ENCODE results near the gene RLBP1. TPM values are rescaled to one million over a fixed set of nuclear protein-coding genes. Genes with fewer than 3 reads are reported as not detected.

RLBP1 gene
- total and polyA plus RNA-seq, 10 donors, result not detected

DNA sequence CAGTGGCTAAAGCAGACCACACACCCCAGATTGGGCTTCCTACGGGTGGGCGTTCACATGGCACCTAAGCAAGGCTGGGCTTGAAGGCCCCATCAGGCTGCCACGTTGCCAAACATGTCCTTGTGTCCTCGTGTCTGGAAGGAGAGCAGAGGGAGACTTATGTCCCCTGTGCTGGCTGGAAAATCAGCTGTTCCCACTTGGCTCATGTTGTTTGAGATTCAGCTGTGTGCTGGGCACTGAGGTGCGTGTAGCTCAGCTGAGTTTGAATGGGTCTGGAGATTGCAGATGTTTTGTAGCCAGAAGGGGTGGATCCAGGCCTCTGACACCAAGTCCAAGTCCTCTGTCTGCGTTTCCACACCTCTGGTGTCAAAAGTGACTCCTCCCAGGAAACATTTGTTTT lies 34.6 kb downstream of the RLBP1 start:
- no peaks in the 10 kb centered on the region for H3K4me1 ChIP-seq
- intact Hi-C loops (cut with DNase I; ENCODE audit: low total_unique reads), result no loop called here
- no peaks in the 10 kb centered on the region for H3K9me3 ChIP-seq
- TF ChIP-seq, protein P1, sequence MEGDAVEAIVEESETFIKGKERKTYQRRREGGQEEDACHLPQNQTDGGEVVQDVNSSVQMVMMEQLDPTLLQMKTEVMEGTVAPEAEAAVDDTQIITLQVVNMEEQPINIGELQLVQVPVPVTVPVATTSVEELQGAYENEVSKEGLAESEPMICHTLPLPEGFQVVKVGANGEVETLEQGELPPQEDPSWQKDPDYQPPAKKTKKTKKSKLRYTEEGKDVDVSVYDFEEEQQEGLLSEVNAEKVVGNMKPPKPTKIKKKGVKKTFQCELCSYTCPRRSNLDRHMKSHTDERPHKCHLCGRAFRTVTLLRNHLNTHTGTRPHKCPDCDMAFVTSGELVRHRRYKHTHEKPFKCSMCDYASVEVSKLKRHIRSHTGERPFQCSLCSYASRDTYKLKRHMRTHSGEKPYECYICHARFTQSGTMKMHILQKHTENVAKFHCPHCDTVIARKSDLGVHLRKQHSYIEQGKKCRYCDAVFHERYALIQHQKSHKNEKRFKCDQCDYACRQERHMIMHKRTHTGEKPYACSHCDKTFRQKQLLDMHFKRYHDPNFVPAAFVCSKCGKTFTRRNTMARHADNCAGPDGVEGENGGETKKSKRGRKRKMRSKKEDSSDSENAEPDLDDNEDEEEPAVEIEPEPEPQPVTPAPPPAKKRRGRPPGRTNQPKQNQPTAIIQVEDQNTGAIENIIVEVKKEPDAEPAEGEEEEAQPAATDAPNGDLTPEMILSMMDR (IDR thresholded peaks at IDR 0.05 in 8 of 11, conservative IDR thresholded peaks at IDR 0.05 in 3 of 11), result no peak
- TF ChIP-seq POLR2AphosphoS5 (IDR thresholded peaks at IDR 0.05) (no peak), POLR2A (IDR thresholded peaks at IDR 0.05) (no peak)
- no peaks in the 10 kb centered on the region for H3K27me3 ChIP-seq (replicated peaks in 1 of 7)
- WGBS, 5 donors, result 73 to 95% (median 84%) methylated on average over 4 to 6 of the region's 6 CpGs
- DNase-seq, result no peak
- peaks cover 0 to 98% (median 68%) of the 10 kb centered on the region in 6 donors for H3K36me3 ChIP-seq
- no peak overlapping the region for H3K27ac ChIP-seq
- no peak overlapping the region for H3K4me3 ChIP-seq

DNA sequence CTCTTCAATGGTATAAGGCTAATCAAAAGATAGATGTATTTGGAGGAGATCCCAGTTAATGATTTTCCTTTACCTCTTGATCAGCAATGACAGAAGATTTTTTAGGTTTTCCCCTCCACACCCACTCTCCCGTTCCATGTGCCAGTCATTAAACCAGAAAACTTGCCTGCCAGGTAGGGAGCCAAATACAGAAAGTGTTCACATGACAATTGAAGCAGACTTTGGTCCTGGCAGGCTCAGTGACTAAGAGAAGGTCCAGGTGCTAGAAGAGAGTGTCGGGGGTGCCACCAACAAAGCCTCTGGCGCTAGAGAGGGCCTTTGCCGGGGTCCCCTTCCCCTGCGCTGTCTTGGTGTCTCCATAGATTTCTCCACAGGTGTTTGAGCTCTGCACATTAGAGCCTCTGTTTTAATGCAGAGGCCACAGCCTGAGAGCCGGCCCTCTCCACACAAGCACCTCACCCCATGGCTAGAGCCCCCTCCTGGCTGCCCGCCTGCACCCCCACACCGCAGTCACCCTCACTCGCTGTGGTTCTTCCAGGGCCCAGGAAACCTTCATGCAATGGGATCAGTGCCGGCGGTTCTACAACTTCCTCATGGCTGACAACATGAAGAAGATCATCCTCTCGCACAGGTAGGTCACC lies 36.4 kb downstream of the RLBP1 start:
- no peak overlapping the region for H3K4me3 ChIP-seq
- no peak overlapping the region for H3K27ac ChIP-seq
- H3K36me3 ChIP-seq, result peaks cover 0 to 98% (median 56%) of the 10 kb centered on the region in 6 donors
- WGBS, 5 donors, result 93 to 97% (median 96%) methylated on average over 12 of the region's 12 CpGs
- peaks cover 0 to 2% (median 0%) of the 10 kb centered on the region in 6 donors for H3K4me1 ChIP-seq
- H3K27me3 ChIP-seq (replicated peaks in 1 of 7), result no peaks in the 10 kb centered on the region
- H3K9me3 ChIP-seq, result no peaks in the 10 kb centered on the region
- intact Hi-C loops (cut with DNase I; ENCODE audit: low total_unique reads), result no loop called here
- no peak for DNase-seq
- TF ChIP-seq, protein P1 (IDR thresholded peaks at IDR 0.05 in 8 of 11, conservative IDR thresholded peaks at IDR 0.05 in 3 of 11), result no peak
- TF ChIP-seq POLR2AphosphoS5 (IDR thresholded peaks at IDR 0.05) (no peak), POLR2A (IDR thresholded peaks at IDR 0.05) (no peak)

DNA sequence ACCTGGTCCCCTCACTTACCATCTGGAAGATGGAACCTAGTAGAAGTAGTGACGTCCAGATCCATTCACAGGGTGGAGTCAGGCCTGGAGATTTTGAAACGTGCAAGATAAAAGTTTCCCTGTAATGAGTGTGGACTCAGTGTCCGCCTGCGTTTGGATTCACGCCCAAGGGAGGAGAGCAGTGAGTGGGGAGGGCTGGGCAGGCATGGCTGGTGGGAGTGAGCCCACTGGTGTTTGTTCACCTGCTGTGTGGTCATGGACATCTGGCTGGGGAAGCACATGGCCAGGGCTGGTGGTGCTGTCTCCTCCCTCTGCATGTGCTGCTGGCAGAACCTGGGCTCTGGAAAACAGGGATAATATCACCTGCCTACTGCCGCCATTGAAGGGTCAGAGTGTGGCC lies 37.0 kb downstream of the RLBP1 start:
- Histone ChIP-seq H3K27ac (no peak overlapping the region), H3K9me3 (no peaks in the 10 kb centered on the region), H3K36me3 (peaks cover 0 to 98% (median 49%) of the 10 kb centered on the region in 6 donors), H3K27me3 (replicated peaks in 1 of 7) (no peaks in the 10 kb centered on the region), H3K4me1 (peaks cover 0 to 7% (median 0%) of the 10 kb centered on the region in 6 donors), H3K4me3 (no peak overlapping the region)
- TF ChIP-seq POLR2AphosphoS5 (IDR thresholded peaks at IDR 0.05), result no peak
- TF ChIP-seq, protein P1 (IDR thresholded peaks at IDR 0.05 in 8 of 11, conservative IDR thresholded peaks at IDR 0.05 in 3 of 11), result no peak
- no peak for TF ChIP-seq POLR2A (IDR thresholded peaks at IDR 0.05)
- WGBS, 5 donors, result 81 to 92% (median 85%) methylated on average over 6 of the region's 6 CpGs
- intact Hi-C loops (cut with DNase I; ENCODE audit: low total_unique reads), result no loop called here
- DNase-seq, result no peak

DNA sequence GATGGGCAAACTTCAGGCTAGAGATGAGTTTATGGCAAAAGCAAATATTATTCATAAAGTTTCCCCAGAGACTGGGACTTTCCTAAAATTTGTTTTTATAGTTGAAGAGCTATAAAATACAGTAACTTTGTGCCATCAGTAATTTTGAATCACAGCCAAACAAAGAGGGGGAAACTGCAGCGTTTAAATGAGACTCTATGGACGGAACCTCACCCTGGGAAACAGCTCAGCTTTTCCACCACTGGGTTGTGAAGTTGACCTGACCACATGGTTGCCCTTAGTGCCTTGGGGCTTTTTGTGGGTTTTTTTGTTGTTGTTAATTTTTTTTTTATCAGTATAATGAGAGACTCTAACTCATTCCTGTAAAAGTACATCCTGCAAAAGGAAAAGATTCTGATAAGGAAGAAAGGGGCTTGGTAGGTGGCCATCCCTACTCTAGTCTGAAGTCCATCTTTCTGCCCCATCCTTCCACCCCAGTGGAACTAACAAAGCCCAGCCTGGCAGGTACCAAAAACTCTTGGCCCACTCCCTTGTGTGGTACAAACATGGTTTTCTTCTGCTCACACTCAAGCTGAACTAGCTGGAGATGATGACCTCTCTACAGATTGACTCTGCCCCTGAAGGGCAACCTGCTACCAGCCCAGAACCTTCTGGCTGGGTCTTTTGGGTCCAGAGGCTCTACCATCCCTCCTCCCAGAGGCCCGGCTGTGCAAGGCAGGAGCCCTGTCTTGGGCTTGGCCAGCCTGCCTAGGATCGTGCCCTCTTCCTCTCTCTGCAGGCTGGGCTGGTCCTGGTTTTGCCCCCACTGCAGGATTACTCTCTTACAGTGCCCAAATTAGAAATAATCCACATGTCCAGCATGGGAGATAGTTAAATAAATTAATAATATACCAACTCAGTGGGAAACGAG lies 41.2 kb downstream of the RLBP1 start:
- Histone ChIP-seq H3K27me3 (replicated peaks in 1 of 7) (no peaks in the 10 kb centered on the region), H3K9me3 (no peaks in the 10 kb centered on the region), H3K4me1 (peaks cover 0 to 13% (median 6%) of the 10 kb centered on the region in 6 donors), H3K27ac (peak overlapping the region in 2 of 8 donors; percentile 2 to 25), H3K36me3 (peaks cover 0 to 98% (median 39%) of the 10 kb centered on the region in 6 donors), H3K4me3 (no peak overlapping the region)
- no peak for DNase-seq
- intact Hi-C loops (cut with DNase I; ENCODE audit: low total_unique reads), result loop anchor here (5.0 to 10.0 kb wide), 2 partner anchors 123 to 275 kb away; no protein-coding TSS in a partner anchor
- 69 to 77% (median 75%) methylated on average over 5 of the region's 5 CpGs for WGBS, 5 donors
- TF ChIP-seq, protein P1 (IDR thresholded peaks at IDR 0.05 in 8 of 11, conservative IDR thresholded peaks at IDR 0.05 in 3 of 11), result no peak
- TF ChIP-seq POLR2A (IDR thresholded peaks at IDR 0.05) (no peak), POLR2AphosphoS5 (IDR thresholded peaks at IDR 0.05) (no peak)
